Lung (tissue), 12 donors: Measurements from ENCODE around the gene PLCB2. TPM values are rescaled to one million over a fixed set of nuclear protein-coding genes. Genes with fewer than 3 reads are reported as not detected.

Experiments
- ATAC-seq: fragments of 200-7000 bp; cut with Tn5 transposase; one replicate; pipeline ENCODE4 v1.9.1; 2020; ENCODE audit warnings: moderate number of reproducible peaks; ENCODE audit not compliant: insufficient read depth, low FRiP score
- DNase-seq, 3 donors: peaks; one replicate each; pipeline ENCODE4 v3.0.0-alpha.2; 2013 to 2017
- H3K27ac ChIP-seq, 2 donors: one replicate each; pipeline ENCODE4 v1.5.1; 2013; ENCODE audit warnings: mild to moderate bottlenecking in 2 of 2, moderate library complexity in 2 of 2, control low read depth in 1 of 2, inconsistent platforms in 1 of 2, low read depth in 1 of 2, low read length in 1 of 2
- H3K27me3 ChIP-seq, 3 donors: one replicate each; pipeline ENCODE4 v1.5.1; 2013; ENCODE audit warnings: low read length in 2 of 3; ENCODE audit not compliant: control insufficient read depth in 3 of 3, insufficient read depth in 3 of 3
- H3K36me3 ChIP-seq, 4 donors: one replicate each; pipeline ENCODE4 v1.5.1; 2013; ENCODE audit warnings: low read length in 4 of 4, mild to moderate bottlenecking in 1 of 4, moderate library complexity in 1 of 4; ENCODE audit not compliant: control insufficient read depth in 4 of 4, insufficient read depth in 4 of 4
- H3K4me1 ChIP-seq, 5 donors: one replicate each; pipeline ENCODE4 v1.5.1; 2013; ENCODE audit warnings: low read length in 5 of 5, mild to moderate bottlenecking in 2 of 5, moderate library complexity in 1 of 5; ENCODE audit not compliant: control insufficient read depth in 5 of 5, insufficient read depth in 5 of 5
- H3K4me3 ChIP-seq: one replicate; pipeline ENCODE4 v1.5.1; 2013; ENCODE audit warnings: mild to moderate bottlenecking, control low read depth, moderate library complexity
- H3K9ac ChIP-seq, 2 donors: one replicate each; pipeline ENCODE4 v1.5.1; 2013; ENCODE audit warnings: low read length in 2 of 2, control low read depth in 1 of 2; ENCODE audit not compliant: insufficient read depth in 1 of 2
- H3K9me3 ChIP-seq, 4 donors: one replicate each; pipeline ENCODE4 v1.5.1; 2013; ENCODE audit warnings: low read length in 3 of 4, mild to moderate bottlenecking in 1 of 4, moderate library complexity in 1 of 4; ENCODE audit not compliant: control insufficient read depth in 4 of 4, insufficient read depth in 3 of 4
- CTCF ChIP-seq: IDR thresholded peaks from 2 replicates; pipeline ENCODE4 v1.5.1; 2012; ENCODE audit warnings: mild to moderate bottlenecking; ENCODE audit errors: control extremely low read depth, extremely low read depth
- WGBS, 2 donors: extraction: QIAGEN DNeasy Blood & Tissue Kit; methylation state at CpG; one replicate each; pipeline ENCODE4 v1.1.7; 2013; 5-methylcytosine and 5-hydroxymethylcytosine counted together
- polyA plus RNA-seq, 2 donors: library from polyadenylated mRNA; stranded (reverse); fragments of 200-250 nt; gene quantifications; one replicate each; pipeline ENCODE4 v1.2.1, GENCODE V29; 2013
- total RNA-seq, 2 donors: library from RNA; depleted of rRNA in 1 of 2; stranded (reverse); fragments of >200 nt in 1 of 2; gene quantifications; one replicate each; pipeline ENCODE4 v1.2.1, GENCODE V29; 2014 to 2021
- donor health status: control.
- donor health status: control.
- donor health status: Bipolar disorder and iron deficiency.
- donor health status: healthy.
- donor health status: DM: yes; HTN: yes; CAD: no.

PLCB2 gene
- total and polyA plus RNA-seq, 4 donors = 17.9 to 76.7 (median 51.2) TPM

DNA sequence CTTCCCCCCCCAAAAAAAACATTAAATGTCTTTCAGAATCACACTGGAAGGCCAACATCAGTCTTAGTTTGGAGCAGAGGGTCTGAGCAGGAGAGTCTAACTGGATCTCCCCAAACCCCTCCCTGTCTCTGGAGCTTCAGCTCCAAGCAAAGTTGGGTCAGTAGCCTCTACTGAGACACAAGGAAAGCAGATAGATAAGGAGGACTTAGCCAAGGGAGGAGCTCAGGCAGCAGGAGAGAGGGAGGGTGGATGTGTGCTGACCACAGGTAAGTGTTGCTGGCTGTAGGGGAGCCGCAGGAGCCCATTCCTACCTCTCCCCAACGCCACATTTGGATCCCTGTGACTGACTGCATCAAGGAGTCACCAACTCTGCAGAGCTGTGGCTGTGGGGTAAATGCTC lies 7.0 kb downstream of the PLCB2 start:
- no peak for DNase-seq
- ATAC-seq = no peak
- H3K9ac ChIP-seq = no peak overlapping the region
- H3K9me3 ChIP-seq = peaks cover 0 to 2% (median 0%) of the 10 kb centered on the region in 4 donors
- 97 to 98% methylated on average over 2 of the region's 2 CpGs for WGBS, 2 donors
- H3K4me1 ChIP-seq = peaks cover 0 to 24% (median 6%) of the 10 kb centered on the region in 5 donors
- no peak overlapping the region for H3K4me3 ChIP-seq
- no peak overlapping the region for H3K27ac ChIP-seq
- no peak for TF ChIP-seq CTCF
- H3K36me3 ChIP-seq = peaks cover 0 to 6% (median 0%) of the 10 kb centered on the region in 4 donors
- no peaks in the 10 kb centered on the region for H3K27me3 ChIP-seq

DNA sequence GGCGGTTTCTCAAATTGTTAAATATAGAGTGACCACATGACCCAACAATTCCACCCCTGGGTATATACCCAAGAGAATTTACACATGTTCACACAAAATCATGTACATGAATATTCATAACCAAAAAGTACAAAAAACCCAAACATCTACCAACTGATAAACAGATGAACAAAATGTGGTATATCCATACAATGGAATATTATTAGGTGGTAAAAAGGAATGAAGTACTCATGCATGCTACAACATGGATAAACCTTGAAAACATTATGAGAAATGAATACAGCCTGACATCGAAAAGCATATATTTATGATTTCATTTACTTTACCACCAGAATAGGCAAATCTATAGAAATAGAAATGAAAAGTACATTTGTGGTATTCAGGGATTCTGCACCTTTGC lies 7.4 kb downstream of the PLCB2 start:
- Histone ChIP-seq H3K27ac (no peak overlapping the region), H3K9ac (no peak overlapping the region), H3K4me3 (no peak overlapping the region), H3K27me3 (no peaks in the 10 kb centered on the region), H3K9me3 (peaks cover 0 to 2% (median 0%) of the 10 kb centered on the region in 4 donors), H3K36me3 (peaks cover 0 to 6% (median 0%) of the 10 kb centered on the region in 4 donors), H3K4me1 (peaks cover 0 to 24% (median 10%) of the 10 kb centered on the region in 5 donors)
- ATAC-seq (no peak), DNase-seq (no peak)
- WGBS, 2 donors = 97 to 99% methylated on average over 2 of the region's 2 CpGs
- no peak for TF ChIP-seq CTCF

DNA sequence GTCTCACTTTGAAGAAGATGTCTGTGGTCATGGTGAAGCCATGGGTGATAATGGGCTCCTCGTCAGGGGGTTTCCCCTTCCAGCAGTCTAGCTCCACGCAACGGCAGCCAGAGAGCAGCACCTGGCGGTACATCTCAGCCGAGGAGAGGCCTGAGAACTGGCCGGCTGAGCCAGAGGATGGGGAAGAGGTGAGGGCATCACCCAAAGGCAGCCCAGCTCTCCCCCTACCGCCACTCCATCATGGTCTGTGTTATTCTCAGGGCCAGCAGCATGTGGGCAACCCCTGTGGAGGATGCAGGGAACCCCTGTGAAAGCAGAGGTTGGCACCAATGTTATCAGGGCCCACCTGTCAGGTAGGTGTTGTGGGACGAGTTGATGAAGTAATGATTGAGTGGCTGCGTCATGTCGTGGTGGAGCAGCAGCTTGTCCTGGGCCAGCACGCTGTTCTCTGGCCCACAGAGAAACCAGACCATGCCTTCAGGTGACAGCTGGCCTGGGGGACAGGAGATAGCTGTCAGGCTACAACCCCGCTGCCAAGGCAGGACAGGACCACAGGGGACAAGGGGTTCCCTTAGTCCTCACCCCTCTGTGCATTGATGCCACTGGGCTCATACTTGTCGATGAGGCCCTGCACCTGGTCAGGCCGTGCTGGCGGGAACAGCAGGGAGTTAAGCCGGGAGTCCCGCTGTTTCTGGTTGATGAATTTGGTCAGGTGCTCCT lies 9.4 kb downstream of the PLCB2 start:
- Histone ChIP-seq H3K9me3 (peaks cover 0 to 2% (median 0%) of the 10 kb centered on the region in 4 donors), H3K36me3 (peaks cover 0 to 6% (median 0%) of the 10 kb centered on the region in 4 donors), H3K27ac (no peak overlapping the region), H3K9ac (no peak overlapping the region), H3K4me1 (peaks cover 0 to 24% (median 11%) of the 10 kb centered on the region in 5 donors), H3K4me3 (no peak overlapping the region), H3K27me3 (no peaks in the 10 kb centered on the region)
- DNase-seq (no peak), ATAC-seq (no peak)
- no peak for TF ChIP-seq CTCF
- 94% methylated on average over 17 of the region's 17 CpGs for WGBS, 2 donors
